ENCODE data around the gene C1QL1. TPM values are rescaled to one million over a fixed set of nuclear protein-coding genes. Genes with fewer than 3 reads are reported as not detected.

C1QL1 gene
- total and polyA plus RNA-seq, 9 of the 15 experiments (the other 6 are each of a cell fraction or from before 2014, with no cell fraction given) = 0.07 to 0.12 (median 0.09) TPM; not detected in 6

DNA sequence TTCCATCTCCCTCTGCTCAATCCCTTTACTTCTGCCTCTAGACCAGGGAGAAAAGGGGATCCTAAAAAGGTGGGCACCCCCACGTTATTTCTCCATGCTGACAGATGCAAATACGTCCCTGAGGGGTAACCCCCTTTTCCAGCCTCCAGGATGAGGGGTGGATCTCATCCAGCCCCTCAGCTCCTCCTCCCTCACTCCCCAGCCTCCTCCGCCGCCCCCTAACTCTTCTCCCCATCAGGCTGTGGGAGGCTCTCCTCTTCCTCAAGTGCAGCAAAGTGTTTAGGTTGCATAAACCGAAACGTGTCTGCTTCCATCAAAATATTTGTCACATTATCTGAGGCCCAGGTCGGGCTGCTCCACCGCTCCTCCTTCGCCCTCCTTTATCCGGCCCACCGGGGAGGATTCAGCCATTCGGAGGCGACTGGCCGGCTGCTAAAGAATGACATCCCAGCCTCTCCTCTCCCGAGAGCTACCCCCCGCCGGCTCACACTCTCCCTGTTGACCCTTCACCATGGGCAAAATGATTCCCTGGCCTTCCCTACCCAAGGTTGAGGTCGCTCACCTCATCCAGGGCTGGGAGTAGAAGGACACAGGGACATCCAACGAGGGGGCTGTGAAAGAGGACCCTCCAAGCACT lies 1.2 kb upstream of the C1QL1 start:
- no TSS peak for BruUV-seq (replicated peaks)
- ATAC-seq (no peak), FAIRE-seq (no peak), DNase-seq (ENCODE audit: extremely low read depth in 1 of 4, low spot score in 3 of 4) (no peak)
- ChIA-PET CTCF (ENCODE audit: low intra/inter-chr PET ratio) (no interaction called here), POLR2A (interaction anchor here (0.5 to 0.6 kb wide), 2 partner anchors 9 to 166 kb away, joined by 3 read pairs; partner anchors contain the start of gene ACBD4)
- Histone ChIP-seq H3K9me3 (replicated peaks; ENCODE audit: control insufficient read depth, insufficient read depth, low read depth, low read length) (no peaks in the 10 kb centered on the region), H4K20me1 (replicated peaks; ENCODE audit: control insufficient read depth, insufficient read depth, low read length) (peaks cover 8% of the 10 kb centered on the region; the same call in 1 of the 2 replicates), H3K9ac (ENCODE audit: insufficient read depth in 1 of 2, low read depth in 2 of 2, low read length in 2 of 2) (peak overlapping the region in 1 of 2 experiments; percentile 89; a peak in 1 of 4 replicates), H3K4me3 (no peak overlapping the region), H3K9me1 (ENCODE audit: control insufficient read depth, insufficient read depth, low read length) (no peaks in the 10 kb centered on the region), H3K79me2 (ENCODE audit: control insufficient read depth, insufficient read depth, low read length) (no peaks in the 10 kb centered on the region), H3K4me2 (ENCODE audit: insufficient read depth, low read length) (peak overlapping the region; percentile 77; the same call in 1 of the 2 replicates), H3K27ac (ENCODE audit: extremely low read depth, low read depth, low read length) (no peak overlapping the region), H3K36me3 (ENCODE audit: control insufficient read depth, insufficient read depth, low read length) (no peaks in the 10 kb centered on the region), H3K4me1 (replicated peaks in 1 of 2; ENCODE audit: control insufficient read depth in 2 of 2, insufficient read depth in 2 of 2, low read length in 2 of 2) (peaks cover 7 to 32% of the 10 kb centered on the region in 2 experiments; a peak in 4 of 5 replicates), H2AFZ (ENCODE audit: low read depth, low read length) (no peak overlapping the region), H3K27me3 (ENCODE audit: control insufficient read depth in 2 of 2, insufficient read depth in 2 of 2, low read length in 2 of 2) (peaks cover 43 to 65% of the 10 kb centered on the region in 2 experiments)
- intact Hi-C loops (cut with micrococcal nuclease) = no loop called here
- peak; percentile 5; the same call in 1 of the 2 replicates for TF ChIP-seq ZNF316 (IDR thresholded peaks at IDR 0.05)
- no peak for TF ChIP-seq ETV5 (CRISPR knock-in tag; IDR thresholded peaks at IDR 0.05; ENCODE audit: low read depth)
- WGBS (ENCODE audit: insufficient coverage, low coverage, missing lambda C conversion rate) = 12% methylated on average over 18 of the region's 19 CpGs
- in situ Hi-C loops (cut with MboI) = no loop called here

DNA sequence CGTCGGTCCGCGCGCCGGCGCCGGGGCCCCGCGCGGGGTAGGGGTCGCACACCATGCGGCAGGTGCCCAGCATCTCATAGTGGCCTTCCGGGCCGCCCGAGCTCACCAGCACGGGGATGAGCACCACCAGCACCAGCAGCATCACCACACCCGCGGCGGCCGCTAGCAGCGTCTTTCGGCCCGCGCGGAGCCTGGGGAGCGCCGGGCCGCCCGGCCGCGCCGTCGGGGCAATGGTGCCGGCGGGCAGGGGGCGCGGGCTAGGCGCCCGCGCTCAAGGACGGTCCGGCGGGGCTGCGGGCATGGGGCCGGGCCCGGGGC lies 237 bp downstream of the C1QL1 start:
- no peak overlapping the region for H3K4me2 ChIP-seq (ENCODE audit: insufficient read depth, low read length)
- under 1% methylated on average over 30 of the region's 47 CpGs for WGBS (ENCODE audit: insufficient coverage, low coverage, missing lambda C conversion rate)
- in situ Hi-C loops (cut with MboI) (no loop called here), intact Hi-C loops (cut with micrococcal nuclease) (no loop called here)
- POLR2A ChIA-PET = interaction anchor here (0.9 kb wide), 1 partner anchor 56 kb away, joined by 4 read pairs; no protein-coding TSS in a partner anchor
- TF ChIP-seq HMG20B (CRISPR knock-in tag; IDR thresholded peaks at IDR 0.05) (no peak), TRIM28 (IDR thresholded peaks at IDR 0.05) (no peak)
- H2AFZ ChIP-seq (ENCODE audit: low read depth, low read length) = no peak overlapping the region
- no peaks in the 10 kb centered on the region for H3K9me1 ChIP-seq (ENCODE audit: control insufficient read depth, insufficient read depth, low read length)
- peak overlapping the region in 1 of 2 experiments; percentile 83; a peak in 2 of 4 replicates for H3K9ac ChIP-seq (ENCODE audit: insufficient read depth in 1 of 2, low read depth in 2 of 2, low read length in 2 of 2)
- CTCF ChIA-PET (ENCODE audit: low intra/inter-chr PET ratio) = no interaction called here
- no peaks in the 10 kb centered on the region for H3K9me3 ChIP-seq (replicated peaks; ENCODE audit: control insufficient read depth, insufficient read depth, low read depth, low read length)
- no TSS peak for BruUV-seq (replicated peaks)
- peaks cover 7 to 32% of the 10 kb centered on the region in 2 experiments; a peak in 4 of 5 replicates for H3K4me1 ChIP-seq (replicated peaks in 1 of 2; ENCODE audit: control insufficient read depth in 2 of 2, insufficient read depth in 2 of 2, low read length in 2 of 2)
- ATAC-seq (no peak), FAIRE-seq (no peak), DNase-seq (ENCODE audit: extremely low read depth in 1 of 4, low spot score in 3 of 4) (no peak)
- no peak overlapping the region for H3K27ac ChIP-seq (ENCODE audit: extremely low read depth, low read depth, low read length)
- no peaks in the 10 kb centered on the region for H3K36me3 ChIP-seq (ENCODE audit: control insufficient read depth, insufficient read depth, low read length)
- H3K79me2 ChIP-seq (ENCODE audit: control insufficient read depth, insufficient read depth, low read length) = no peaks in the 10 kb centered on the region
- no peak overlapping the region for H3K4me3 ChIP-seq
- peaks cover 8% of the 10 kb centered on the region; the same call in 1 of the 2 replicates for H4K20me1 ChIP-seq (replicated peaks; ENCODE audit: control insufficient read depth, insufficient read depth, low read length)
- H3K27me3 ChIP-seq (ENCODE audit: control insufficient read depth in 2 of 2, insufficient read depth in 2 of 2, low read length in 2 of 2) = peaks cover 43 to 68% of the 10 kb centered on the region in 2 experiments

Measured in K562 (cell line).